PFSK-1 (cell line): ENCODE results near the gene NAV2.

Source experiments
- POLR2AphosphoS5 ChIP-seq: IDR thresholded peaks from 2 replicates; pipeline ENCODE4 v1.6.1; 2012; ENCODE audit warnings: low read depth, mild to moderate bottlenecking, control low read depth, low read length, moderate library complexity
- REST ChIP-seq, 2 experiments: IDR thresholded peaks; 2 replicates each; pipeline versions ENCODE4 v1.6.1 to v1.8.0; 2011 to 2012; ENCODE audit warnings: low read depth in 2 of 2, low read length in 2 of 2, control low read depth in 1 of 2, inconsistent platforms in 1 of 2, mild to moderate bottlenecking in 1 of 2, moderate library complexity in 1 of 2; ENCODE audit not compliant: insufficient read depth in 1 of 2

GRCh38 chr11:19724765-19725164 is 12.1 kb downstream of the NAV2 start:
- no peak for TF ChIP-seq POLR2AphosphoS5
- no peak for TF ChIP-seq REST (IDR thresholded peaks at IDR 0.05; ENCODE audit: insufficient read depth in 1 of 2, low read depth in 2 of 2, low read length in 2 of 2)
